ENCODE results near the gene LRP8. TPM values are rescaled to one million over a fixed set of nuclear protein-coding genes. Genes with fewer than 3 reads are reported as not detected.

LRP8 gene
- total and polyA plus RNA-seq, 2 of the 13 experiments (the other 11 are each of a cell fraction or from before 2014, with no cell fraction given) = 17.3 to 17.4 TPM

DNA sequence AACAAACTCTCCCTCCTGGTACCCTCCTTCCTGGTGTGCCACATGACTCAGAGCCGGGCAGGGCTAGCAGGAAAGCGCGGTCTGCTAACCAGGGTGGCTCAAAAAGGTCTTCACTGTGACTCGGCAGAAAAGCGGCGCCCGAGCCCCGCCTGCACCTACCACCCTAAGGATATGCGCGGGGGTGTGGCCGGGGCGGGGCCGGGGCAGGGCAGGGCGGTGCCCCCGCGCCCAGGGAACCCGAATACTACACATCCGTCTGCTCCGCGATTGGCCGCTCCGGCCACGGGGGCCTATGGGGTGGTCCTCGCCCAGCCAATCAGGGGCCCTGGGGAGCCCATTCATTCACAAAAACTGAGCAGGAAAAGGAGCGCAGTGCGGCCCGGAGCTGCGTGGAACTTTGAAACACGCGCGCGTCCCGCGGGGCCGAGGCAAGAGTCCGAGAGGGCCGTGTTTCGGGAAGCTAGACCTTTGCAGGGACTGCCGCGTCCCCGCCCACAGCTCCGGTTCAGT, 1.7 kb downstream of the LRP8 start (continued):
- TF ChIP-seq ARNT (IDR thresholded peaks at IDR 0.05) = no peak
- TF ChIP-seq ZKSCAN1 (IDR thresholded peaks at IDR 0.05; ENCODE audit: low read length) = no peak
- TF ChIP-seq, protein P1, sequence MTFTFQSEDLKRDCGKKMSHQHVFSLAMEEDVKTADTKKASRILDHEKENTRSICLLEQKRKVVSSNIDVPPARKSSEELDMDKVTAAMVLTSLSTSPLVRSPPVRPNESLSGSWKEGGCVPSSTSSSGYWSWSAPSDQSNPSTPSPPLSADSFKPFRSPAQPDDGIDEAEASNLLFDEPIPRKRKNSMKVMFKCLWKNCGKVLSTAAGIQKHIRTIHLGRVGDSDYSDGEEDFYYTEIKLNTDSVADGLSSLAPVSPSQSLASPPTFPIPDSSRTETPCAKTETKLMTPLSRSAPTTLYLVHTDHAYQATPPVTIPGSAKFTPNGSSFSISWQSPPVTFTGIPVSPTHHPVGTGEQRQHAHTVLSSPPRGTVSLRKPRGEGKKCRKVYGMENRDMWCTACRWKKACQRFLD (CRISPR knock-in tag; IDR thresholded peaks at IDR 0.05; ENCODE audit: borderline replicate concordance) = peak; percentile 64; the same call in 1 of the 2 replicates
- TF ChIP-seq, protein P2, sequence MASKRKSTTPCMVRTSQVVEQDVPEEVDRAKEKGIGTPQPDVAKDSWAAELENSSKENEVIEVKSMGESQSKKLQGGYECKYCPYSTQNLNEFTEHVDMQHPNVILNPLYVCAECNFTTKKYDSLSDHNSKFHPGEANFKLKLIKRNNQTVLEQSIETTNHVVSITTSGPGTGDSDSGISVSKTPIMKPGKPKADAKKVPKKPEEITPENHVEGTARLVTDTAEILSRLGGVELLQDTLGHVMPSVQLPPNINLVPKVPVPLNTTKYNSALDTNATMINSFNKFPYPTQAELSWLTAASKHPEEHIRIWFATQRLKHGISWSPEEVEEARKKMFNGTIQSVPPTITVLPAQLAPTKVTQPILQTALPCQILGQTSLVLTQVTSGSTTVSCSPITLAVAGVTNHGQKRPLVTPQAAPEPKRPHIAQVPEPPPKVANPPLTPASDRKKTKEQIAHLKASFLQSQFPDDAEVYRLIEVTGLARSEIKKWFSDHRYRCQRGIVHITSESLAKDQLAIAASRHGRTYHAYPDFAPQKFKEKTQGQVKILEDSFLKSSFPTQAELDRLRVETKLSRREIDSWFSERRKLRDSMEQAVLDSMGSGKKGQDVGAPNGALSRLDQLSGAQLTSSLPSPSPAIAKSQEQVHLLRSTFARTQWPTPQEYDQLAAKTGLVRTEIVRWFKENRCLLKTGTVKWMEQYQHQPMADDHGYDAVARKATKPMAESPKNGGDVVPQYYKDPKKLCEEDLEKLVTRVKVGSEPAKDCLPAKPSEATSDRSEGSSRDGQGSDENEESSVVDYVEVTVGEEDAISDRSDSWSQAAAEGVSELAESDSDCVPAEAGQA (IDR thresholded peaks at IDR 0.05; ENCODE audit: low read depth) = no peak
- TF ChIP-seq, protein P2 (CRISPR knock-in tag; IDR thresholded peaks at IDR 0.05; ENCODE audit: borderline replicate concordance) = peak; percentile 61; the same call in 1 of the 2 replicates
- TF ChIP-seq CENPX (CRISPR knock-in tag; IDR thresholded peaks at IDR 0.05) = no peak
- TF ChIP-seq MXI1 (IDR thresholded peaks at IDR 0.05; ENCODE audit: borderline replicate concordance, low read depth, low read length) = peak; percentile 39; the same call in 1 of the 3 replicates
- TF ChIP-seq, protein P3, sequence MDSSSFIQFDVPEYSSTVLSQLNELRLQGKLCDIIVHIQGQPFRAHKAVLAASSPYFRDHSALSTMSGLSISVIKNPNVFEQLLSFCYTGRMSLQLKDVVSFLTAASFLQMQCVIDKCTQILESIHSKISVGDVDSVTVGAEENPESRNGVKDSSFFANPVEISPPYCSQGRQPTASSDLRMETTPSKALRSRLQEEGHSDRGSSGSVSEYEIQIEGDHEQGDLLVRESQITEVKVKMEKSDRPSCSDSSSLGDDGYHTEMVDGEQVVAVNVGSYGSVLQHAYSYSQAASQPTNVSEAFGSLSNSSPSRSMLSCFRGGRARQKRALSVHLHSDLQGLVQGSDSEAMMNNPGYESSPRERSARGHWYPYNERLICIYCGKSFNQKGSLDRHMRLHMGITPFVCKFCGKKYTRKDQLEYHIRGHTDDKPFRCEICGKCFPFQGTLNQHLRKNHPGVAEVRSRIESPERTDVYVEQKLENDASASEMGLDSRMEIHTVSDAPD (CRISPR knock-in tag; IDR thresholded peaks at IDR 0.05) = peak; percentile 76; the same call in 1 of the 2 replicates
- no peak for TF ChIP-seq ZNF569 (CRISPR knock-in tag; IDR thresholded peaks at IDR 0.05; ENCODE audit: borderline replicate concordance)
- no peak for TF ChIP-seq FOXK2 (IDR thresholded peaks at IDR 0.05)
- TF ChIP-seq, protein P4, sequence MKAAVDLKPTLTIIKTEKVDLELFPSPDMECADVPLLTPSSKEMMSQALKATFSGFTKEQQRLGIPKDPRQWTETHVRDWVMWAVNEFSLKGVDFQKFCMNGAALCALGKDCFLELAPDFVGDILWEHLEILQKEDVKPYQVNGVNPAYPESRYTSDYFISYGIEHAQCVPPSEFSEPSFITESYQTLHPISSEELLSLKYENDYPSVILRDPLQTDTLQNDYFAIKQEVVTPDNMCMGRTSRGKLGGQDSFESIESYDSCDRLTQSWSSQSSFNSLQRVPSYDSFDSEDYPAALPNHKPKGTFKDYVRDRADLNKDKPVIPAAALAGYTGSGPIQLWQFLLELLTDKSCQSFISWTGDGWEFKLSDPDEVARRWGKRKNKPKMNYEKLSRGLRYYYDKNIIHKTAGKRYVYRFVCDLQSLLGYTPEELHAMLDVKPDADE (CRISPR knock-in tag; IDR thresholded peaks at IDR 0.05) = no peak
- no peak for TF ChIP-seq SP140L (CRISPR knock-in tag; IDR thresholded peaks at IDR 0.05; ENCODE audit: borderline replicate concordance)
- TF ChIP-seq, protein P5, sequence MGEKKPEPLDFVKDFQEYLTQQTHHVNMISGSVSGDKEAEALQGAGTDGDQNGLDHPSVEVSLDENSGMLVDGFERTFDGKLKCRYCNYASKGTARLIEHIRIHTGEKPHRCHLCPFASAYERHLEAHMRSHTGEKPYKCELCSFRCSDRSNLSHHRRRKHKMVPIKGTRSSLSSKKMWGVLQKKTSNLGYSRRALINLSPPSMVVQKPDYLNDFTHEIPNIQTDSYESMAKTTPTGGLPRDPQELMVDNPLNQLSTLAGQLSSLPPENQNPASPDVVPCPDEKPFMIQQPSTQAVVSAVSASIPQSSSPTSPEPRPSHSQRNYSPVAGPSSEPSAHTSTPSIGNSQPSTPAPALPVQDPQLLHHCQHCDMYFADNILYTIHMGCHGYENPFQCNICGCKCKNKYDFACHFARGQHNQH (CRISPR knock-in tag; IDR thresholded peaks at IDR 0.05) = no peak
- TF ChIP-seq ZBTB1 (CRISPR knock-in tag; IDR thresholded peaks at IDR 0.05; ENCODE audit: borderline replicate concordance) = no peak
- TF ChIP-seq, protein P6, sequence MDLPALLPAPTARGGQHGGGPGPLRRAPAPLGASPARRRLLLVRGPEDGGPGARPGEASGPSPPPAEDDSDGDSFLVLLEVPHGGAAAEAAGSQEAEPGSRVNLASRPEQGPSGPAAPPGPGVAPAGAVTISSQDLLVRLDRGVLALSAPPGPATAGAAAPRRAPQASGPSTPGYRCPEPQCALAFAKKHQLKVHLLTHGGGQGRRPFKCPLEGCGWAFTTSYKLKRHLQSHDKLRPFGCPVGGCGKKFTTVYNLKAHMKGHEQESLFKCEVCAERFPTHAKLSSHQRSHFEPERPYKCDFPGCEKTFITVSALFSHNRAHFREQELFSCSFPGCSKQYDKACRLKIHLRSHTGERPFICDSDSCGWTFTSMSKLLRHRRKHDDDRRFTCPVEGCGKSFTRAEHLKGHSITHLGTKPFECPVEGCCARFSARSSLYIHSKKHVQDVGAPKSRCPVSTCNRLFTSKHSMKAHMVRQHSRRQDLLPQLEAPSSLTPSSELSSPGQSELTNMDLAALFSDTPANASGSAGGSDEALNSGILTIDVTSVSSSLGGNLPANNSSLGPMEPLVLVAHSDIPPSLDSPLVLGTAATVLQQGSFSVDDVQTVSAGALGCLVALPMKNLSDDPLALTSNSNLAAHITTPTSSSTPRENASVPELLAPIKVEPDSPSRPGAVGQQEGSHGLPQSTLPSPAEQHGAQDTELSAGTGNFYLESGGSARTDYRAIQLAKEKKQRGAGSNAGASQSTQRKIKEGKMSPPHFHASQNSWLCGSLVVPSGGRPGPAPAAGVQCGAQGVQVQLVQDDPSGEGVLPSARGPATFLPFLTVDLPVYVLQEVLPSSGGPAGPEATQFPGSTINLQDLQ (CRISPR knock-in tag; IDR thresholded peaks at IDR 0.05) = peak; percentile 84; the same call in 1 of the 2 replicates
- TF ChIP-seq POLR2A (IDR thresholded peaks at IDR 0.05; ENCODE audit: insufficient read depth in 1 of 2, low read depth in 2 of 2, low read length in 2 of 2) = peak; percentile 84 to 93
